ENCODE results near the gene RBBP5. TPM values are rescaled to one million over a fixed set of nuclear protein-coding genes. Genes with fewer than 3 reads are reported as not detected.

RBBP5 gene
- polyA plus RNA-seq, 1 donor: 10.9 TPM

DNA sequence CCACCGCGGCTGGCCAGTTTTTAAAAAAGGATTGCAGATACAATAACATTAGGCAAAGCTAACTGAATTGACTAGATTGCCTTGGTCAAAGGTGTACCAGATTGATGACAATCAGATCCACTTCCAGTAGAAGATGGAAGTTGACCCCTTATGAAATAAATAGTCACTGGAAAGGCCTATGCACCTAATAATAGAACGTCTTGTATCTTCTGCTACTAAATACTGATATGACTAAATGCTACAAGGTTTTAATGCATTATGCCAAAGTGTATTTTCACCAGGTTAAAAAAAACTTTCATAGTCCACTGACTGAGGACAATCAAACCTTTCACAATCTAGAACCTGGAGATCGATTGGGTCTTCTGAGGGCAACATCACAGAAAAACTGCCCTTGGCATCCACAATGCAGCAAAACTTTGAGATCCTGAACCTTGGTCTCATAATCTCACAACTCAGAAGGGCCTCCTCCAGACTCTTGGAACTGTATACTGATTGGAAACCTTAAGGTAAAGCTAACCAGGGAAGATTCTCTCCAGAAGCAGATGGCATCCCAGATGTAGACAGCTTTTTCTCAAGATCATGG, 7.8 kb upstream of the RBBP5 start:
- no peak for DNase-seq

DNA sequence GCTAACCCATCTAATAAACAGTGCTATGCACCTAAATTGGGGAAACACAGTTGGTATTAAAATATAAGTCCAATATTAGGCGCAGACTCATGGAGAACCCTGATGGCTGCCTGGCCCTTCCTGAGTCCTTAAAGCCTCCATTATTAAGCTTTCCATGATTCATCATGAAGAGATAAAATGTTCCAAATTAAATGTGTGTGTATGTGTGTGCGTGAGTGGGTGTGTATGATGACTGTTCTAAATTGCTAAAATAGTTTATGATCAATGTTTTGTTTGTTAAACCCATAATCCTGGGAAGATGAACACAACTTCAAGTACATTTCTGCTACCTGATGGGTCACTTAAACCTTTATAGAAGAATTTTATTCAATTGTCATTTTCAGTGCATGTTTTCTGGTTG, 6.3 kb upstream of the RBBP5 start:
- no peak for DNase-seq

GRCh38 chr1:205127646-205128045, 5.9 kb upstream of the RBBP5 start:
- DNase-seq: no peak

- no peak for DNase-seq
These were observed 2.9 kb upstream of the RBBP5 start for GRCh38 chr1:205124726-205125125.

GRCh38 chr1:205122489-205122882, 708 bp upstream of the RBBP5 start:
- DNase-seq: no peak

- no peak for DNase-seq
These were observed 3.0 kb downstream of the RBBP5 start for GRCh38 chr1:205118752-205119151.

GRCh38 chr1:205111354-205111753, 10.4 kb downstream of the RBBP5 start:
- no peak for DNase-seq

DNA sequence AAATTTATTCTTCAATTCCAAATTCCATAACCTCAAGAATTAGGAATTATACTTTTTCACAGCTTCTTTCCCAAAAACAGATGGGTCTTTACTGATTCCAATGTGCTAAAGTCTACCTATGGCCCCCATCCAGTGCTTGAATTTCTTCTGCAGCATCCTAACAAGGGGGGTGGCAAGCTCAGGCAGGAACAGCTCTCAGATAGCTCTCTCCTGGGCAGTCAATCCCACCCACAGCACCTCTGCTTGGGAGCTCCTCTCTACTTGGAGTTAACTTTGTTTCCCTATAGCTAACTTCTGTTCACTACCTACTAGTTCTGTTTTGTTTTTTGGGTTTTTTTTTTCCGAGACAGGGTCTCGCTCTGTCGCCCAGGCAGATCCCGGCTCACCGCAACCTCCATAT, 12.1 kb downstream of the RBBP5 start:
- no peak for DNase-seq

DNA sequence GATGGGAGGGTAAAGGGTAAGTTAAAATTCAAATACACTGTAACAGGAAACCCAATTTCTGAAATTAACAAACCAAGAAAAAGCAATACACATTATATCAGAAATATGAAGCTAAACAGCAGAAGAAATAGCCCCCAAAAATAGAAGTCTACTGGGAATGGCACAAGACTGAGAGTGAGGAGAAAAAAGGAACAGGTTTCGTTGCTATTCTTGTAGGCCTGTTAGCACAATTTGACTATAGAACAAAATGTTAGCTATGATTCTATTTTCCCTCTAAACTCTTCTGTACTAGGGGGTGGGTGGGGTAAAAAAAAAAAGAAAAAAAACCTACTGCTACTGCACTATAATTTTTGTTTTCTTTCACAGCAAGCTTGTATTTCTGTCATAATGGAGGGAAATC, 12.5 kb downstream of the RBBP5 start:
- DNase-seq: no peak

DNA sequence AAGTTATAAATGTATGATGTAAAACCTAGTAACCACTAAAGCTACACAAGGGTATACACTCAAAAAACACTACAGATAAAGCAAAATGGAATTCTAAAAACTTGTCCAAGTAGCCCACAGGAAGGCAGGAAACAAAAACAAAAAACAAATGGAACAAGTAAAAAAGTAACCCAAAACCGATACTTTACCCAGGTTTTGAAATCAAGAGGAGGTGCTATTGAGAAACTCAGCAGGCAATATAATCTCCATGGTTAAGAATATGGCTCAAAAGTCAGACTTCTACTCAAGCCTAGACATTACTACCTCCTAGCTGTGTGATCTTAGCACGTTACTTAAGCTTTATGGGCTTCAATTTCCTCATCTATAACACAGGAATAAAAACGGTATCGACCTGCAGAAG, 13.3 kb downstream of the RBBP5 start:
- DNase-seq: no peak

DNA sequence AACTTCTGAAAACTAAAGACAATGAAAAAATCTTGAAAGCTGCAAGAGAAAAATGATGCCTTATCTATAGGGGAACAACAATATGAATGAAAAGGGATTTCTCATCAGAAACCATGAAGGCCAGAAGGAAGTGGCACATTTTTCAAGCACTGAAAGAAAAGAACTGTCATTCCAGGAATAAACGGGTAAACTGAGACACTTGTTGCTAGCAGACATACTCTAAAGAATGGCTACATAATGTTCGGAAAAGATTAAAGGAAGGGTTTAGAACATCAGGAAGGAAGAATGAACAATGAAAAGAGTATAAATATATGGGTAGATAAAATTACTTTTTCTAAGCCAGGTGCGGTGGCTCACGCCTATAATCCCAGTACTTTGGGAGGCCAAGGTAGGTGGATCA, 14.5 kb downstream of the RBBP5 start:
- no peak for DNase-seq

DNA sequence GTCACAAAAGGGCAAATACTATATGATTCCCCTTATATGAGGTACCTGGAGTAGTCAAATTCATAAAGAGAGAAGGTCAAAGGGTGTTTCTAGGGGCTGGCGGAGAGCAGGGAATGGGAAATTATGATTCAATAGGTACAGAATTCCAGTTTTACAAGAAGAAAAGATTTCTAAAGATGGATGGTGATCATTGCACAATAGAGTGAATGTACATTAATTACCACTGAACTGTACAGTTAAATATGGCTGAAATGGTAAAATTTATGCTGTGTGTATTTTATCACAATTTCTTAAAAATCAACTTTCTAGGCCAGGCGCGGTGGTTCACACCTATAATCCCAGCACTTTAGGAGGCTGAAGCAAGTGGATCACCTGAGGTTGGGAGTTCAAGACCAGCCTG, 19.4 kb downstream of the RBBP5 start:
- no peak for DNase-seq

GRCh38 chr1:205098242-205098641, 23.5 kb downstream of the RBBP5 start:
- no peak for DNase-seq

- DNase-seq: no peak
These were observed 26.4 kb downstream of the RBBP5 start for GRCh38 chr1:205095422-205095821.

- DNase-seq: no peak
These were observed 30.6 kb downstream of the RBBP5 start for GRCh38 chr1:205091043-205091740.

DNA sequence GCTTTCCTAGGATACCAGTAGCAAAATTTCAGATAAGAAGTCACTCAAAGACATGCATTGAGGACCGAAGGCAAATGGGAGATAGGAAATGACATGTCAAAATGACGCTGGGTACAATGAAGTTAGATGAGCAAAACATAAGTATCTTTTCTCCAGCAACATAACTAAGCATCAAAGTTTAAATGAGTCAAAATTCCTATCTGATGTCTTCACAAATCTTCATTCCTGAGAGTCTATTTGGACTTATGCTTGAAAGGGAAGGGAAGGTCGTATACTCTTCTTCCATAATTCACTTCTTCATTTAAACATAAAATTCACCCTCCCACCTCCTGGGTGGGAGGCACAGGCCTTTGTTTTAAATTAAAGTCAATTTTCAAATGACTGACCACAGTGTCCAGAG, 33.4 kb downstream of the RBBP5 start:
- no peak for DNase-seq

- no peak for DNase-seq
These were observed 37.4 kb downstream of the RBBP5 start, which contains the start of gene TMEM81 for GRCh38 chr1:205084360-205084759. Gene TMEM81 (minus strand): TSS chr1:205084460. CDS start chr1:205084320, 140 bp downstream.

DNA sequence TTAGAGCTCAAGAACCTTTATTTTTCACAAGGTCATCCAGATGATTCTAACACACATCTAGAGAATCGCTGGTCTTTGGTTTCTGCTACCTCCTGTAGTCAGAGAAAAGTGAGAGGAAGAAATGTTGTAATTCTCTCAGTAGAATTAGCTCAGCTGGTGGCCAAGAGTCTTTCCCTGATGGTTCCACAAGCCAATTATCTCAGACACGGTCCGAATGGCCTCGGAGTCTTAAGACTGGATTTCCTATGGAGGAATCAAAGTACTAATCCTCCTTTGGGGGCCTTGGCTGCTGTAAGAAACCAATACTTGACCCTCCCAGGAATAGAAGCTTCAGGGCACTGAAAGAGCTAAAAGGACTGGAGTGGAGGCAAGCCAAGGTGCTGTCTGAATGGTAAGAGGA, 39.3 kb downstream of the RBBP5 start:
- no peak for DNase-seq

GRCh38 chr1:205077934-205078311, 43.9 kb downstream of the RBBP5 start:
- DNase-seq: no peak

DNA sequence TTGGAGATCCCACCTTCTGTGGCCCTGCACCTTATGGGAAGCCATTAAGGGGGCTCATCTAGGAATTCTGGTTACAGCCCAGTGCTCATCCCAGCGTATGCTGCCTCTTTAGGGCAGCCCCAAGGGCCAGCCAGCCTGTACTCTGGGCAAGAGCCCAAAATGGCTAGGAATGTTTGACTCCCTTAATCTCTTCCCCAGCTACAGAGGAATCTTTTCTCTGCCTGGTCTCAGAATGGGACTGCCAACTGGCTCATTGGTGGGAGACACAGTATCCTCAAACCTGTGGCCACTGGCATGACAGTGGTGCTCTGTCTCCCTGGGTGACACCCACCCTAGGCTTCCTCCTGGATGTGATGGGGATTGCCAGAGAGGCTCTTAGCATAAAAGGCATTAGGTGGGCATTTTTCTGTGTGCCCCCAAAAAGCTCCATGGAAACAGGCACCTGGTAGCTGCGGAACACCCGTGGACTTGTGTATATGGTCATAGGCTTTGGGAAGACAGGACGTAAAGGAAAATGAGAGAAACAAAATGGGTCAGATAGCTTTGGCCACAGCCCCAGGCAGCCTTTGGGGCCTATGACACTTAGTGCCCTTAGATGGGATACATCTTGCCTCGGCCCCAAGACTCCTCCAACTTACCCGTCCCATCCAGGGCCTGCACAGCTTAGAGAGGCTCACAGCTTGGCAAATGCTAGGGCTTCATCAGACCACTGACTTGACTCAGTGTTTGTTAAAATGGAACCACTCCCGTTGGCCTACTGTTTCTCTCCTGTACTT, 44.4 kb downstream of the RBBP5 start:
- DNase-seq: no peak

DNA sequence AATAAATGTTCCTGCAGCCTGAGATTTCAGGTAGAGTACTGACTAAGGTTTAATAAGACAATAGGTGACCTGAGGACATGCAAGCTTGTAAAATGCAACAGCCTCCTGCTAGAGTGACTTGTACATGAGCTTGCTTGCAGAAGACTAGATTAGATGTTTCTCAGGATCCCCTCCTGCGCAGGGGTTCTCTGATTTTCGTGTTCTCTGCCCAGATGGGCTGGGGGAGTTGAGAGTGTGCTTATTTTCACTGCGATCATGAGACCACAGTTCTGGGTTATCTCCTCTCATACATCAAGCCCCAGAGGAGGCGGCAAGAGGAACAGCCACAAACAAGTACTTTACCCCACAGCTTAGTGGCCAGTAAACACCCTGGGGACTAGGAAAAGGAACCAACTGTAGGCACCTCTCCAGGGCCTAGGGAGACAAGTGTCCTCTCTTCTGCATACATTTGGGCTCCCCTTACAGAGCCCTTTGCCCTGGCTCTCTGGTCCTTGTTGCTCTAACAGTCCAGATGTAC, 45.5 kb downstream of the RBBP5 start:
- no peak for DNase-seq

- no peak for DNase-seq
These were observed 46.1 kb downstream of the RBBP5 start for GRCh38 chr1:205075642-205076155.

DNA sequence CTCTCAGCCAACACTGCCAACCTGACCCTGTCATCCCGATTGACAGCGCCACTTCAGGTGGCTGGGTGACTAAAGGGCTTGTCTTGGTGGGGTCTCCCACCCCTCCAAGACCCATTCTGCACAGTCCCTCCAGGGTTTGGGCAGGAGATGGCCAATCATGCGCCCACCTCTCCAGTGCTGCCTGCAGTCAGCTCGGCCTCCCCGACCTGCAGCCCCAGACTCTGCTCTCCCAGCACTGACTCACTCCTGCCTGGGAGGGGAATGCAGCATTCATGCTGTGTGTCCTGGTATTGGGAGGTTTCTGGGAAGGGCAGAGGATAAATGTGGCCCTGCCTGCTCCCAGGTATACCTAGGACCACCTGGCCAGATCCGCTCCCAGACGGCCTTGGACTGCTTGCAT, 47.3 kb downstream of the RBBP5 start:
- DNase-seq: no peak
